GM19328 (cell line): ENCODE results near the gene MITF.
A peak's percentile ranks its signal among the peaks of the same experiment; 100 is the strongest.

Experiments
- ATAC-seq: cut with Tn5 transposase; IDR thresholded peaks from one replicate; pipeline ENCODE4 v1.9.1; 2021; ENCODE audit warnings: mild to moderate bottlenecking, moderate library complexity; ENCODE audit not compliant: unreplicated experiment

MITF gene, protein sequence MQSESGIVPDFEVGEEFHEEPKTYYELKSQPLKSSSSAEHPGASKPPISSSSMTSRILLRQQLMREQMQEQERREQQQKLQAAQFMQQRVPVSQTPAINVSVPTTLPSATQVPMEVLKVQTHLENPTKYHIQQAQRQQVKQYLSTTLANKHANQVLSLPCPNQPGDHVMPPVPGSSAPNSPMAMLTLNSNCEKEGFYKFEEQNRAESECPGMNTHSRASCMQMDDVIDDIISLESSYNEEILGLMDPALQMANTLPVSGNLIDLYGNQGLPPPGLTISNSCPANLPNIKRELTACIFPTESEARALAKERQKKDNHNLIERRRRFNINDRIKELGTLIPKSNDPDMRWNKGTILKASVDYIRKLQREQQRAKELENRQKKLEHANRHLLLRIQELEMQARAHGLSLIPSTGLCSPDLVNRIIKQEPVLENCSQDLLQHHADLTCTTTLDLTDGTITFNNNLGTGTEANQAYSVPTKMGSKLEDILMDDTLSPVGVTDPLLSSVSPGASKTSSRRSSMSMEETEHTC

DNA sequence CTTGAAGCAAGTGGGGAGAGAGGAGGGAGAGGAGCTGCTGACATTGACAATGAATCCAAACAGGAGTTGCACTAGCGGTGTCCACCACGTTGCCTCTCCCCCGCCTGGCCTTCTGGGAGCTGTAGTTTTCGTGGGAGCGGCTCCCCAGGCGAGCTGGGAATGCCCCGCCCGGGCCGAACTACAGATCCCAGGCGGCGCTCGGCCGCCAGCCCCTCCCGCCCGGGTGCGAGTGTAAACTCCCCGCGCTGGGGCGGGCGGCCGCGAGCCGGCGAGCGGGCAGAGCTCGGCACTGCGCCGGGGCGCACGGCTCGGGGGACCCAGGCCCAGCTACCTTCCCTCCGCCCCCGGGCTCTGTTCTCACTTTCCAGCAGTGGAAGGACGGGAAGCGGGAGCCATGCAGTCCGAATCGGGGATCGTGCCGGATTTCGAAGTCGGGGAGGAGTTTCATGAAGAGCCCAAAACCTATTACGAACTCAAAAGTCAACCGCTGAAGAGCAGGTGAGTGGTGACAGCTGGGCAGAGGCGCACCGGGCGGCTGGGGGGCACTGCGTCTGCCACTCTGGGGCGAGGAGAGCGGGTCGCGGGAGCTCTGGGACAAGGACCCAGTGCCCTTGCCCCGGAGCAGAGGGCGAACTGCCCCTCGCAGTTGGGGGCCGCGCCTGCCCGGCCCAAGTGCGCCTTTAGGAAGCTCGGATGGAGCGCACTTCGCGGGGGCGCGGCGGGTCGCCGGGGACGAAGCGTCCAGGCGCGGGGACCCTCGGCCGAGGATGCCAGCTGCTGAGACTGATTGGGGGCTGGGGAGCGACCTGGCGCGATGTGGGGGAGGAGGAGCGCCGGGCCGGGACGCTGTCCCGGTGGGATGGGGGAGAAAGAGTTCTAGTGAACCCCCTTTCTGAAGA, at the start of gene MITF:
Gene MITF (plus strand): TSS at position 261 of the 899 bp plus-strand sequence. CDS start 134 bp downstream, at position 395.
- ATAC-seq, result peak; percentile 91

DNA sequence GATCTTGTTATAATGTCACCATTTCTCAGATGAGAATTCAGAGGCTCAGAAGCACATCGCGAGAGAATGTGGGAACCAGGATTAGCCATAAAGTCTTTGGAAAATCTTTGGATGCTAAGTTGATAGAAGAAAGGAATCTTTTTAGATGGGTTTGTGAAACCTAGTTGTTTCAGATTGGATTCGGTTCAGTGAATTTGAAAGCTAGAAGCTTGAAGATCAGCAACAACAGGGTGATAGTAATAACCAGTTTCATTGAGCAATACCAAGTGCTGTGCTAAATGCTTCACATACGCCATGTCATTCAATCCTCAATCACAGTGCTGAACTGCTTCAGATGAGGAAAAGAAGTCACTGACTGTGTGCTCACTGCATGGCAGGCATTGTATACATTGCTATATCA, 47.4 kb upstream of the MITF start:
- ATAC-seq, result no peak

DNA sequence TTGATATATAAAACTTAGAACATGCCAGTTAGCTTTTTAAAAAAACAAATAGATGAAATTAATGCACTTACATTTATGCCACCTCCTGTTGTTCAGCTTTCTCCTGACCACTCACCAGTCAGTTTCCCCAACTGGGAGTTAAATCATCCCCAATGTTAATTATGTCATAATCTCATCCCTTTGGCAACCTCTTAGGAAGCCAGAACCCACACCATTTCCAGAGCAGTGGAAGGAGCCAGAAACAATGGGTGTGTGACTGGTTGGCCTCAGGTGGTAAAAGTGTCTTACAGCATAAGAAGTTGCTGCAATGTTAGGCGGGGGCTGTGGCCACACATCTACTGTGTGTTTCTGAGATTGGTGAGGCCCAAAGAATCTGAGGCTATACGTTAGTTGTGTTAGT, 46.5 kb upstream of the MITF start:
- ATAC-seq, result no peak

DNA sequence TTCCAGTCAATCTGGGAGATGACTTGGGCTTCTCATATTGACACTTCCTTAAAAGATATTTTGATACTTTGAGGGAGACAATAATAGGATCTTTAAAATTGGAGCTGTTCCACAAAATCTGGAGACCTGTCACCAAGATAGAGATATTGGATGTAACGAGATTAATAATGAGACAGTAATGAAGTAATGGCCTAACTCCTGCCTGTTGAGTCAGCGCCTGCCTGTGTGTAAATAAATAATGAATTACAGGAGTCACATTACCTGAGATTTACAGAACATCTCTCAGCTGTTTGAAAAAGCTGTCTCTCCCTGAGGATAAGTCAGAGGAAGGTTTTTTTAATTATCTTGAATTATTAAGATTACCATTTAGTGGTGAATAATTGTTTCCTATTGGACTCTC, 43.8 kb upstream of the MITF start:
- ATAC-seq, result no peak

DNA sequence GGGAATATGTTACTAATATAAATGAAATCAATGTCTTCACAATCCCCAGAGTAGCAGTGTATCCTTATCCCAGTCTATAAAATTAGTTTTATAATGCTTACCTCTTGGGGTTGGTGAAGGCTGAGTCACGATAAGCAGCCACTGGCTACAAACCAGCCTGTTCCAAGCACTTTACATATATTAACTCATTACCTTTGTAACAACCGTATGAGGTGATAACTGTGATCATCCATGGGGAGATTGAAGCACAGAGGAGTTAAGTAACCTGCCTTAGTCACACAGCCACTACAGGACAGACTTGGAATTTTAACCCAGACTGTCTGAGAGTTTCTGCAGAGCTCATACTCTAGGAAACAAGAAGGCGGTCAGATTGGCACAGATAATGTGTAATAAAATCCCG, 43.3 kb upstream of the MITF start:
- no peak for ATAC-seq

DNA sequence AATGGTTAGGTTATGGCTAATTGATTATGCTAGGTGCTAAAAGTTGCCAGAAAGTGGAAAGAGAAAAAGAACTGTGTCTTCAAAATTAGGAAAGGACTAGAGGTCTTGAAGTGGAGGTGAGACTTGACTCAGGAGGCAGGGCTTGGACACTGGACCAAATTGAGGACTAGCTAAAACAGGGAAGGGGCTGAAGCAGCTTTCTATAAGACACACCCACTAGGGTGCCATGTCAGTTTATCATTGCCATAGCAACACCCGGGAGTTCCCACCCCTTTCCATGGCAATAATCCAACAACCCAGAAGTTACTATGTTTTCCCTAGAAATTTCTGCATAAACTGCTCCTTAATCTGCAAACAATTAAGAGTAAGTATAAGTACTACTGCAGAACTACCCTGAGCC, 42.9 kb upstream of the MITF start:
- no peak for ATAC-seq

DNA sequence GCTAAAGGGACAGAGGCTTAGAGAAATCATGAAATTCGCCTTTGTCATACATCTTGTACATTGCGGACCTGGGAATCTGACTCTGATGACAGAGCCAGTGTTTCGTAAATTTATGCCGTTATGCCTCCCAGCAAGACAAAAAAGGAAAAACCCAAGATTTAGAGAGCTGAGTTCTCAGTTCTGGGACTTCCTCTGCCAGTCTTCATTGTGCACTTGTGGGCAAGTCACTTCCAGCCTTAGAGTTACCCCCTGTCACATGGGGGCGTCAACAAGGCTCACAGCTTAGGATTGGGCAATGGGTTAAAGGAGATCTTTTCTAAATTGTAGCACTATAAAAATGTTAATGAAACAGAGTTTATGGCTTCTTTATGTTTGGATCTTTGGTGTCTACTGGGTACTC, 41.9 kb upstream of the MITF start:
- no peak for ATAC-seq

DNA sequence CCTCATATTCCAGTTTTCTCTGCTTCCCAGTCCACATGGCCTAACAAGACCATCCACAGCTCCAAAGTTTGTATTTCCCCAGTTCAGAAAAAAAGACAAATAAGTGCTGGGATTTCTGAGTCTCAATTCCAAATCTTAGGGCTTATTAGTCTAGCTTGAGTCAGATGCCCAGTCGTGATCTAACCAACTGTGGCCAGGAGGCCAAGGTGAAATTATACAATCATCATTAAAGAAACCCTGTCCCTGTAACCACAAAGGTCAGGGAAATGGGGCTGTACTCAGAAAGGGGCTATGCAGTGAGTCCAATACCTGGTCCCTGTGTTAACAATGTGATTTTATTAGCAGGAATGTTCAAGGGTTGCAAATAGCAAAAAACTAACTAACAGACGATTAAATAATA, 40.5 kb upstream of the MITF start:
- no peak for ATAC-seq

DNA sequence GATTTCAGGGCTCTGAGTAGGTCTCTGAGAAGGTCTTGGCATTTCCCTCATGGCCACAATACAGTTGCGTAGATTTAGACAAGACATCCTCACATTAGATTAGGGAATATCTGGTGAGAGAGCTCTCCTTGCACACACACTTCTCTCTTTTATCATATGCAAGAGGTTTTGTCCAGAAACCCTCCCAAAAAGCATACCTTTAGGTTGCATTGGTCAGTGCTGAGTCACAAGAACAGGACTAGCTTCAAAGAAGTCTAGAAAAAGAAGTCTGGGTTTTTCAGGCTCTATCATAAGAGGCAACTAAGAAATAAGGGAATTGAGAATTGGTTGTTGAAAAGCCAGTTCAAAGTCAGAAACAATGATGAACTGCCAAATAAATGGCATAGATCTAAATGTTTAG, 40.1 kb upstream of the MITF start:
- ATAC-seq, result no peak

DNA sequence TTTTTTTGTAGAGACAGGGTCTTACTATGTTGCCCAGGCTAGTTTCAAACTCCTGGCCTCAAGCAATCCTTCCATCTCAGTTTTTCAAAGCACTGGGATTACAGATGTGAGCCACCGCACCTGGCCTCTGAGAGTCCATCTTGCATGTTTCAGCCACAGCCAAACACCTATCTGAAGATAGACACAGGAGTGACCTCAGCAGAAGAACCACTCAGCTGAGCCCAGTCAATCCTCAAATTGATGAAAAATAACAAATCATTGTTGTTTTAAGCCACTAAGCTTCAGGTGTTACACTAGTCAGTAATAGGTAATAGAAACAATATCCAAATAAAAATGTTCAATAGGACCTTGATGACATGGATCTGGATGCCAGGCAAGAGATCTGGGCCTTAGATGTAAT, 38.3 kb upstream of the MITF start:
- no peak for ATAC-seq

DNA sequence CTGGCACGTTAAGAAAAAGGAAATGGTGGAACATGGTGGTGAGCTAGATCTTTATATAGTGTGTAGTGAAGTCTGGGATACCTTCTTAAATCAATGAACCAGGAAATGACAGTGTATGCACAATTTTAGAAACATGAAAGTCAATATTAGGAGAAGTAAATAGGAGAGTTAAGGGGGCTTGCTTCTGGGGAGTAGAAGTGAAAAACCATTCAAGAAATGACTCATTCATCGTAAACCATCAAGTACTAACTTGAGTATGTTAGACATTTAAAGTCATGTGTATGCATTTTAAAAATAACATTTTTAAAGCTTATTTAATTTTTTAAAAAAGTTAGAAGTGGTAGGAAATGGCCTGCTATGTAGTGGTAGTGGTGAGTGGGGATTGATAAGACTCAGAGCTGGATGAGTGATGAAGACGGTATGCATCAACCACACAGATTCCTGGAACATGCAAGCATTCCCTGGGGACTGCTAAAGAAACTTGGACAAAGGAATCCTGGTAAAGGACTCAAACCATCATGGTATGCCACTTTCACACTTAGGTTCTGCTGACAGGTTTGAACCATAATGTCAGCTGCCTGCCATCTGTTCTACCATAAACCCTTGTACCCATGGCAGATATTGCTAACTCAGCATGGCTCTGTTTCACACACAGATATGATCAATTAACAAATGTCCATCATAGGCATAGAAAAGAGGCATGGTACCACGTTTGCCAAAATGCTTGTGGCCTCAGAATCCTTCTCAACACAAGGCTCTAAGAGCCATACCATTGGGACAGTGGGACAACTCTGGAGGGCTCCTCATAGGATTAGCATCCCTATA, 28.9 kb upstream of the MITF start:
- no peak for ATAC-seq

DNA sequence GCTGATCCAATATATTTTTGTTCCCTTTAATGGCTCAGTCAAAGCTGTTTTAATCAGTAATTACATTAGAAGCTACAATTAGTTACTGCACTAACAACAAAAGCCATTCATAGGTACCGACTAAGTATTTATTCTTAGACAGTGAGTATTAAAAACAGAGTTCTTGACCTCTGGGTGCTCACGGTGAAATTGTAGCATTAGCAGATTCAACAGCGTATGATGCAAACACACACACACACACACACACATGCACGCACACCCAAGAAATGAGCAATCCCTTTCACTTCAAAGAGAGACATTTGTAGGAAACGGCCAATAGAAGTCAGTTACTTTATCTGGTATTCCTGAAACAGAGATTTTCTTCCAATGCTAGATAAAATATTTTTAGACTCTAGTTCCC, 27.0 kb upstream of the MITF start:
- ATAC-seq, result no peak

DNA sequence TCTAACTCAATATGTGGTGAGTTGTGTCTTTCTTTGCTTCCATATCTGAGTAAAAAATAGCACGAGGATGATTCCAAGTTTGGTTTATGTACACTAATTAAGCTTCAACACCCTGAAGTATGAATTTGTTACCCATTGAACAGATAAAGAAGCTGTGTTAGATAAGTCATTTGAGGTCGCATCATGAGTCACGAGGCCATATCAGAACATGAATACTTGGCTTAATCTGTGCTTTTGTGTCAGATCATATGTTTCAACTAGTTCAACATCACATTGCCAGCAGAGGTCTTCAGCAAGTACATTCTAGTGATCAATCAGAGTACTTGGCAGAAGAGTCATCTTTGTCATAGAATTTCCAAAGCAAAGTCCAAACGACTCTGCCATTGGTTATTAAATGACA, 26.3 kb upstream of the MITF start:
- ATAC-seq, result no peak

DNA sequence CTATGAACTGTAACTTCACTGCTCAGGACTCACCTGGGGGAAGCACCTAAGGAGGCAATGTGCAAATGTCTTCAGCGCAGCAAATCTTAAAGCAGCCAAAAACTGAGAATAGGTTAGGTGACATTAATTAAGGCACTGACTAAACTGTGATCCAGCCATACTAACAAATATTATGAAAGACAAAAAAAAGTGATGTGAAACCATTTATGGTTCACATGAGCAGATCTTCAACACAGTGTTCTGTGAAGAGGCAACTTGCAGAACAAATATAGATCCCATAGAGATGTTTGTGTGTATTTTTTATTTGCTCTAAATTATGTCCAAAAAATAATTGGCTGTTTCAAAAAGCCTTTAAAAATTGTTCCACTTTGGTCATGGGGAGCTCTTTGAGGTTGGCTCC, 24.1 kb upstream of the MITF start:
- no peak for ATAC-seq

DNA sequence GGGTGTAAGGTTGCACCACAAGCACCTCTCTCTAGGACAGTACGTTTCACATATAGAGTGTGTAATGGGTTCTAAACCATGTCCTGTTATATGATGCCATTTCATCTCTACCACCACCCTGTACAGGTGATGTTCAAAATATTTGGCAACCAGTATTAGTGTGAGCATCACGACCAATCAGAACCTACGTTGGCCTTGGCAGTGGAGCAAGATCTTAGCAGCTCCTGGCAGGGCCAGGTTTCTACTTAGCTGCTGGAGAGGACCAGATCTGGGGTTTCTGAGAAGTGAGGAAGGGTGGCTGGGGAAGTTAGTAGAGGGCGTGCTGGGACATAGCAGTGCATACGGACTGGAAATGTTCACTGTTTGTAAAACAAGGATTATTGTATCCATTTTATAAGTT, 23.1 kb upstream of the MITF start:
- no peak for ATAC-seq

DNA sequence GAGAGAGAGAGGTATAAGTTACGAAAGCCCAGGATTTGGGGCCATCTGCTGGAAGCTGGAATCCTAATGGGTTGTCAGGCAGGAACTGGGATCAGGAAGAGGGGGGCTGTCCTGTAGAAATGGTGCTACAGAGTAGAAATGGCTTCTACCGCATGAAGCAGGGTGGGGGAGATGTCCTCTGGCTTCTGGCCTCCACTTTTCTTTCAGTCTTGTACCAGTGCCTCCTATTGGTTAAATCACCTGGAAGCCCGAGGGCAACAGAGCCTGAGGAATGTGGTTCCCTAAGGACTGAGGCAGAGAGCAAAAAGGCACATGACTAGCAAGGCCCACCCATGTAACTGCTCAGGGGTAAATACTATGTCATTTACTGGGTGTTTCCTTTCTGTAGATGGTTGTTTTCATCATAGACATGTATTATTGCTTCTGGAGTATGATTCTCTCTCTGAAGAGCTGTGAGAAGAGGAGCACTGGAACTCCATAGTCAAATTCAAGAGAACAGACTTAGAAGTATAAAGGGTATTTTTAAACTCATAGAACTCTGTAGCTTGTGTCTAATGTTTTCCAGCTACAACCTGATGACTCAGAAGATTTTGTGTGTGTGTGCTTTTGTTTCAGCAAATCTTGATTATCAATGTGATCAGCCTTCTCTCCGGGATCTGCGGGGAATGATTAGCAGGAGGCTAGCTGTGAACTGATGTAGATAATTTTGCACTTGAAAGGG, 20.2 kb upstream of the MITF start:
- no peak for ATAC-seq

DNA sequence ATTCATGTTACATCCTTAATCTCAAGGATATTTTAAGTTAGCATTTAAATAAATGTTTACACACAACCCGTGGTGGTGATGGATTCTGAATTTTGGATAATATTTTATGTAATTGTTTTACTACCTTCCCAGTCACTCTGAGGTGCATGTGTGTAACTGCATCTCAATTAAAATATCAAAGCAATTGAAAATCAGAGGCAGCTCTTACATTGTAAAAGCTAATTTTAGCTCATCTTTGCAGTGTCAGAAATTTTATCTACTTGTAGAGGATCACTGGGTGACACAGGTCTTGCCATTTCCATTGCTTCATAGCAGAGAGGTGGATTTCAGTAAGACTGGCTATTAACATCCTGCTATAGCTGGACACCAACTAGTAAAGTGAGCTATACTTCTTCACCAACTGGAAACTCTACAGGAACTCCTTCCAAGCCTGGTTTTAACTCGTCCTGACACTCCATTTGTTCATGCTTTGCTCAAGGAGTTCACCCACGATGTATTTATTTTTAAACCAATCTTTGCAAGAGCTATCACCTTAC, 19.6 kb upstream of the MITF start:
- ATAC-seq, result no peak

DNA sequence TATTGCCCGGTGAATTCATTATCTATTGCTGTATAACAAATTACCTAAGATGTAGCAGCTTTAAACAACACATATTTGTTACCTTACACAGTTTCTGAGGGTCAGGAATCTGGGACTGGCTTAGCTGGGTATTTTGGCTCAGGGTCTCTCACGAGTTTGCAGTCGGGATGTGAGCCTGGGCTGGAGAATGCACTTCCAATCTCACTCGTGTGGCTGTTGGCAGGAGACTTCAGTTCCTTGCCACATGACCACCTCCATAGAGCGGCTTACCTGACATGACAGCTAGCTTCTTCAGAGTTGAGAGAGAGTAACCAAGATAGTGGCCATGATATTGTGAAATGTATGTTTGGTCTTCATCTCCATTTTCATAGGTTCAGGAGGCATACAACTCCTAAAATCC, 18.4 kb upstream of the MITF start:
- ATAC-seq, result no peak

DNA sequence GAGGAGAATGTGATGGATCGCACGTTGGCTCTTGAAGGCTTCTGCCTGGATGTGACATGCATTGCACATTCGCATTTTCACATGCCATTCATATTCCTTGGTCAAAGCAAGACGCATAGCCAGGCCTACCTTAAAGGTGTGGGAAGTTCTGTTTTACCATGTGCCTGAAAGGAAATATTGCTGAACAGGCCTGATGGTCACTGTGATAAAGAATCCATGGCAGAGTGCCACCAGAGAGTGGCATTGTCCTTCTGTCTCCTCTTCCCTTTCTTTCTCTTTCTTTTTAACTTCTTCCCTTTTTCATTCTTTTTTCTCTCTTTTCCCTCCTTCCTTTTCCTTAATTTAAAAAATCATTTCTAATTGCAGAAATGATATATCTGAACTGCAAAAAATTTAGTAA, 15.9 kb upstream of the MITF start:
- no peak for ATAC-seq
